K562 (cell line): ENCODE data around the gene ZBTB22. TPM values are rescaled to one million over a fixed set of nuclear protein-coding genes. Genes with fewer than 3 reads are reported as not detected.

Source experiments
- CBX3 ChIP-seq, 2 experiments: IDR thresholded peaks; 1 replicate in 1 of 2; 2 replicates in 1 of 2; pipeline ENCODE4 v1.6.1; 2012; ENCODE audit warnings: inconsistent platforms in 2 of 2, low read length in 2 of 2, borderline replicate concordance in 1 of 2, control low read depth in 1 of 2
- CHD1 ChIP-seq: fragments of 200-600 bp; sonication (generic); IDR thresholded peaks from one replicate; pipeline ENCODE4 v1.6.1; 2012; ENCODE audit warnings: mild to moderate bottlenecking, moderate library complexity, low read length, inconsistent platforms
- CREB1 ChIP-seq, 2 experiments: sonication (generic) in 1 of 2; formaldehyde crosslinking in 1 of 2; IDR thresholded peaks; 2 replicates each; pipeline versions ENCODE4 v1.6.1 to v1.8.0; 2012 to 2022; ENCODE audit warnings: inconsistent platforms in 1 of 2, mild to moderate bottlenecking in 1 of 2, missing genetic modification reagents in 1 of 2, moderate library complexity in 1 of 2
- E2F3 ChIP-seq: fragments of 250-450 bp; sonication (Bioruptor Pico); IDR thresholded peaks from 2 replicates; pipeline ENCODE4 v1.4.0; 2020; ENCODE audit warnings: mild to moderate bottlenecking
- ESRRA ChIP-seq: fragments of 450-650 bp; IDR thresholded peaks from 2 replicates; pipeline ENCODE4 v1.6.1; 2014; ENCODE audit warnings: low read depth, mild to moderate bottlenecking, moderate library complexity, borderline replicate concordance
- HDAC2 ChIP-seq: fragments of 450-650 bp; IDR thresholded peaks from 2 replicates; pipeline ENCODE4 v1.6.1; 2016; ENCODE audit warnings: mild to moderate bottlenecking
- MTA1 ChIP-seq: fragments of 450-650 bp; IDR thresholded peaks from 2 replicates; pipeline ENCODE4 v1.6.1; 2017; ENCODE audit warnings: borderline replicate concordance
- NFRKB ChIP-seq: fragments of 450-650 bp; IDR thresholded peaks from 2 replicates; pipeline ENCODE4 v1.6.1; 2016; ENCODE audit warnings: low read depth
- NR2C2 ChIP-seq, 2 experiments: fragments of 200-800 bp in 1 of 2; sonication (Bioruptor generic) in 1 of 2; sonication (generic) in 1 of 2; formaldehyde crosslinking in 1 of 2; IDR thresholded peaks; 2 replicates each; pipeline versions ENCODE4 v1.6.1 to v1.8.0; 2016 to 2022; ENCODE audit warnings: mild to moderate bottlenecking in 1 of 2, missing compliant biosample characterization in 1 of 2, missing genetic modification characterization in 1 of 2, missing genetic modification reagents in 1 of 2
- POLR2A ChIP-seq: fragments of 450-650 bp; conservative IDR thresholded peaks from 2 replicates; pipeline ENCODE4 v1.6.1; 2016
- POLR2AphosphoS5 ChIP-seq: IDR thresholded peaks from 2 replicates; pipeline ENCODE4 v1.6.1; 2011; ENCODE audit warnings: mild to moderate bottlenecking, low read depth, low read length, moderate library complexity; ENCODE audit not compliant: control insufficient read depth, insufficient read depth
- SMARCA4 ChIP-seq: fragments of 450-650 bp; IDR thresholded peaks from 2 replicates; pipeline ENCODE4 v1.6.1; 2016
- SP1 ChIP-seq: sonication (generic); formaldehyde crosslinking; IDR thresholded peaks from 2 replicates; pipeline ENCODE4 v1.8.1; 2022; ENCODE audit warnings: mild to moderate bottlenecking, missing genetic modification reagents
- TAF1 ChIP-seq: IDR thresholded peaks from 2 replicates; pipeline ENCODE4 v1.6.1; 2011; ENCODE audit warnings: mild to moderate bottlenecking, low read length, moderate library complexity; ENCODE audit not compliant: insufficient read depth, control insufficient read depth, severe bottlenecking; ENCODE audit errors: extremely low read depth
- TAL1 ChIP-seq: fragments of 450-650 bp; IDR thresholded peaks from 2 replicates; pipeline ENCODE4 v1.6.1; 2016; ENCODE audit warnings: mild to moderate bottlenecking
- TEAD4 ChIP-seq, 2 experiments: sonication (generic) in 1 of 2; formaldehyde crosslinking in 1 of 2; IDR thresholded peaks; 2 replicates each; pipeline versions ENCODE4 v1.6.1 to v1.8.0; 2012 to 2022; ENCODE audit warnings: borderline replicate concordance in 1 of 2, inconsistent platforms in 1 of 2, low read length in 1 of 2, mild to moderate bottlenecking in 1 of 2, missing genetic modification reagents in 1 of 2
- polyA plus RNA-seq, 8 experiments: library from polyadenylated mRNA; depleted of rRNA in 4 of 8; stranded (reverse) in 5 of 8; unstranded in 3 of 8; fragments of >200 nt; fragmentation: Nextera tagmentation in 2 of 8; fragmentation: Illumina TruSeq in 1 of 8; extraction: Ambion mirVana in 2 of 8; extraction: Trizol in 1 of 8; gene quantifications; 2 replicates each; pipeline versions ENCODE4 v1.2.1 to v1.2.3, GENCODE V29; 2011 to 2014; ENCODE audit warnings: inconsistent platforms in 1 of 8, missing spikeins in 1 of 8
- total RNA-seq, 7 experiments: library from RNA; depleted of rRNA in 6 of 7; stranded (reverse); fragments of >200 nt in 6 of 7; fragmentation: Illumina TruSeq in 2 of 7; extraction: Trizol in 2 of 7; gene quantifications; 2 replicates each; pipeline versions ENCODE4 v1.2.1 to v1.2.3, GENCODE V29; 2011 to 2021; ENCODE audit warnings: low replicate concordance in 1 of 7
- TF ChIP-seq, protein P1 (sequence below): conservative IDR thresholded peaks from 2 replicates; pipeline ENCODE4 v1.6.1; 2011; ENCODE audit warnings: low read depth, mild to moderate bottlenecking, low read length; ENCODE audit not compliant: control insufficient read depth
- TF ChIP-seq, protein P2 (sequence below): sonication (generic); IDR thresholded peaks from 2 replicates; pipeline ENCODE4 v1.6.1; 2016
- TF ChIP-seq, protein P3 (sequence below): fragments of 250-450 bp; sonication (Bioruptor Pico); IDR thresholded peaks from 2 replicates; pipeline ENCODE4 v1.5.0; 2020; ENCODE audit warnings: mild to moderate bottlenecking, borderline replicate concordance

The ZBTB22 gene
- total and polyA plus RNA-seq, 9 of the 15 experiments (the other 6 are each of a cell fraction or from before 2014, with no cell fraction given): 0.21 to 11.9 (median 7.1) TPM

DNA sequence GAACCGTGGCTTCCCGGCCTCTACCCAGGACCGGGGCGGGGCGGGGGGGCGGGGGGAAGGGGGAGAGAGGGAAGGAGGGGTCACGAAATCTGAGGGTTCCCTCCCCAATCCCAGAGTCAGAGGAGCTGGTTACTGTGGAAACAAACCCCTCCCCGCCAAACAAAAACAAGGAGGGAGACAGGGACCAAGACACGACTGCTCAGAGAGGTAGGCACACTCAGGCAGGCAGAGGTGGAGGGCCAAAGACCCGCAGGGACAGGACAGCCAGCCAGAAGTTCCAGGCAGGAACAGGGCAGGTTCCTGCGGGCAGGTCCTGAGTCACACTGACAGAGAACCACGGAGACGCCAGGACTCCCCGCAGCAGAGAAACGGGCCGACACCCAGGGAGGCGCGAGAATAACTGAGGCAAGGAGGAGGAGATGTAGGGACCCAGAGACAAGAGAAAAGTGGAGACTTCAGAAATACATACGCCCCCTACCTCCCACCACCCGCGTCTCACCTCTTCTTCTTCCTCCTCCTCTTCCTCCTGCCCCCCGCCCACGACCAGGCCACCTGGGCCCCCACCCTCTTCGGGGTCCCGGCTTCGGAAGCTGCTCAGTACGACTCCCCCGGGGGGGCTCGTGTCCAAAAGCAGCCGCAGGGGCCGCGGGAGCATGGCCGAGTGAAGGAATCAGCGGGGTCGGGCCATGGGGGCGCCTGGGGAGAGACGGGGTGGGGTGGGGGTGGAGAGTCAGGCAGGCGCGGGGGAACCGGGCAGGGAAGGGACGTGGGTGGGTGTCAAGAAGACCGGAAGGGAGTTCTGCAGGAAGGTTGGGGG is 19.4 kb downstream of the ZBTB22 start (continued):
- TF ChIP-seq, protein P1, sequence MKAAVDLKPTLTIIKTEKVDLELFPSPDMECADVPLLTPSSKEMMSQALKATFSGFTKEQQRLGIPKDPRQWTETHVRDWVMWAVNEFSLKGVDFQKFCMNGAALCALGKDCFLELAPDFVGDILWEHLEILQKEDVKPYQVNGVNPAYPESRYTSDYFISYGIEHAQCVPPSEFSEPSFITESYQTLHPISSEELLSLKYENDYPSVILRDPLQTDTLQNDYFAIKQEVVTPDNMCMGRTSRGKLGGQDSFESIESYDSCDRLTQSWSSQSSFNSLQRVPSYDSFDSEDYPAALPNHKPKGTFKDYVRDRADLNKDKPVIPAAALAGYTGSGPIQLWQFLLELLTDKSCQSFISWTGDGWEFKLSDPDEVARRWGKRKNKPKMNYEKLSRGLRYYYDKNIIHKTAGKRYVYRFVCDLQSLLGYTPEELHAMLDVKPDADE: 0 out of 2 replicates have a peak, but pooled peaks have one; percentile 34
- TF ChIP-seq MTA1 (0 out of 2 replicates have a peak, but pooled peaks have one; percentile 60), ESRRA (0 out of 2 replicates have a peak, but pooled peaks have one; percentile 26), E2F3 (CRISPR knock-in tag) (no peak), CBX3 (IDR thresholded peaks at IDR 0.05; ENCODE audit: borderline replicate concordance in 1 of 2, low read length in 2 of 2) (0 out of 3 replicates have a peak, but pooled peaks of 1 of the 2 experiments have one; percentile 12), TAF1 (peak; percentile 45), TEAD4 (IDR thresholded peaks at IDR 0.05; ENCODE audit: low read length) (0 out of 2 replicates have a peak, but pooled peaks have one; percentile 16), TEAD4 (CRISPR knock-in tag; IDR thresholded peaks at IDR 0.05; ENCODE audit: borderline replicate concordance) (no peak), TAL1 (no peak), POLR2AphosphoS5 (peak; percentile 50; the same call in 1 of the 2 replicates), SMARCA4 (peak; percentile 35; the same call in 1 of the 2 replicates), NFRKB (0 out of 2 replicates have a peak, but pooled peaks have one; percentile 26), CHD1 (no peak), SP1 (peak; percentile 69; the same call in 1 of the 2 replicates), NR2C2 (CRISPR knock-in tag; IDR thresholded peaks at IDR 0.05) (no peak; the same call in 1 of the 2 replicates), NR2C2 (tag; IDR thresholded peaks at IDR 0.05) (no peak), CREB1 (IDR thresholded peaks at IDR 0.05) (no peak), CREB1 (CRISPR knock-in tag; IDR thresholded peaks at IDR 0.05) (peak; percentile 36; the same call in 1 of the 2 replicates), POLR2A (peak; percentile 79), HDAC2 (peak; percentile 73)
- TF ChIP-seq, protein P2, sequence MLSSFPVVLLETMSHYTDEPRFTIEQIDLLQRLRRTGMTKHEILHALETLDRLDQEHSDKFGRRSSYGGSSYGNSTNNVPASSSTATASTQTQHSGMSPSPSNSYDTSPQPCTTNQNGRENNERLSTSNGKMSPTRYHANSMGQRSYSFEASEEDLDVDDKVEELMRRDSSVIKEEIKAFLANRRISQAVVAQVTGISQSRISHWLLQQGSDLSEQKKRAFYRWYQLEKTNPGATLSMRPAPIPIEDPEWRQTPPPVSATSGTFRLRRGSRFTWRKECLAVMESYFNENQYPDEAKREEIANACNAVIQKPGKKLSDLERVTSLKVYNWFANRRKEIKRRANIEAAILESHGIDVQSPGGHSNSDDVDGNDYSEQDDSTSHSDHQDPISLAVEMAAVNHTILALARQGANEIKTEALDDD: 0 out of 2 replicates have a peak, but pooled peaks have one; percentile 7
- TF ChIP-seq, protein P3, sequence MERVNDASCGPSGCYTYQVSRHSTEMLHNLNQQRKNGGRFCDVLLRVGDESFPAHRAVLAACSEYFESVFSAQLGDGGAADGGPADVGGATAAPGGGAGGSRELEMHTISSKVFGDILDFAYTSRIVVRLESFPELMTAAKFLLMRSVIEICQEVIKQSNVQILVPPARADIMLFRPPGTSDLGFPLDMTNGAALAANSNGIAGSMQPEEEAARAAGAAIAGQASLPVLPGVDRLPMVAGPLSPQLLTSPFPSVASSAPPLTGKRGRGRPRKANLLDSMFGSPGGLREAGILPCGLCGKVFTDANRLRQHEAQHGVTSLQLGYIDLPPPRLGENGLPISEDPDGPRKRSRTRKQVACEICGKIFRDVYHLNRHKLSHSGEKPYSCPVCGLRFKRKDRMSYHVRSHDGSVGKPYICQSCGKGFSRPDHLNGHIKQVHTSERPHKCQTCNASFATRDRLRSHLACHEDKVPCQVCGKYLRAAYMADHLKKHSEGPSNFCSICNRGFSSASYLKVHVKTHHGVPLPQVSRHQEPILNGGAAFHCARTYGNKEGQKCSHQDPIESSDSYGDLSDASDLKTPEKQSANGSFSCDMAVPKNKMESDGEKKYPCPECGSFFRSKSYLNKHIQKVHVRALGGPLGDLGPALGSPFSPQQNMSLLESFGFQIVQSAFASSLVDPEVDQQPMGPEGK (CRISPR knock-in tag): no peak
